ENCODE measurements around the gene NLGN1. TPM values are rescaled to one million over a fixed set of nuclear protein-coding genes. Genes with fewer than 3 reads are reported as not detected.

NLGN1 gene
- total RNA-seq, 4 donors from 2014 or later: 21.6 to 50.7 (median 30.4) TPM

DNA sequence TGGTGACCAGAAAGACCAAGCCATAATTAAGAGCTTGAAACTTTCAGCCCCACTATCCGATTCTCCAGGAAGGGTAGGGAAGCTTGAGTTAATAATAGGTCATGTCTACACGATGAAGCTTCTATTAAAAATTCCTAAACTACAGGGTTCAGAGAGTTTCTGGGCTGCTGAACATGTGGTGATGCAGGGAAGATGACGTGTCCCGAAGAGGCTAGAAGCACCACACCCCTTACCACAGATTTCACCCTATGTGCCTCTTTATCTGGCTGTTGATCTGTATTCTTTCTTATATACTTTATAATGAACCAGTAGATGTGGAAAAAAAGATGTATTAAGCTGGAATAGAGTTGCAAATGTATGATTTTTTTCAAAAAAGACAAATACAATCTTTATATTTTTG is 473.4 kb downstream of the NLGN1 start:
- Histone ChIP-seq H3K27ac (no peak overlapping the region), H3K4me1 (no peaks in the 10 kb centered on the region), H3K4me3 (no peak overlapping the region), H3K9me3 (no peaks in the 10 kb centered on the region), H3K36me3 (no peaks in the 10 kb centered on the region), H3K27me3 (no peaks in the 10 kb centered on the region)
- no peak for TF ChIP-seq POLR2A (IDR thresholded peaks at IDR 0.05)
- TF ChIP-seq, protein P1, sequence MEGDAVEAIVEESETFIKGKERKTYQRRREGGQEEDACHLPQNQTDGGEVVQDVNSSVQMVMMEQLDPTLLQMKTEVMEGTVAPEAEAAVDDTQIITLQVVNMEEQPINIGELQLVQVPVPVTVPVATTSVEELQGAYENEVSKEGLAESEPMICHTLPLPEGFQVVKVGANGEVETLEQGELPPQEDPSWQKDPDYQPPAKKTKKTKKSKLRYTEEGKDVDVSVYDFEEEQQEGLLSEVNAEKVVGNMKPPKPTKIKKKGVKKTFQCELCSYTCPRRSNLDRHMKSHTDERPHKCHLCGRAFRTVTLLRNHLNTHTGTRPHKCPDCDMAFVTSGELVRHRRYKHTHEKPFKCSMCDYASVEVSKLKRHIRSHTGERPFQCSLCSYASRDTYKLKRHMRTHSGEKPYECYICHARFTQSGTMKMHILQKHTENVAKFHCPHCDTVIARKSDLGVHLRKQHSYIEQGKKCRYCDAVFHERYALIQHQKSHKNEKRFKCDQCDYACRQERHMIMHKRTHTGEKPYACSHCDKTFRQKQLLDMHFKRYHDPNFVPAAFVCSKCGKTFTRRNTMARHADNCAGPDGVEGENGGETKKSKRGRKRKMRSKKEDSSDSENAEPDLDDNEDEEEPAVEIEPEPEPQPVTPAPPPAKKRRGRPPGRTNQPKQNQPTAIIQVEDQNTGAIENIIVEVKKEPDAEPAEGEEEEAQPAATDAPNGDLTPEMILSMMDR (IDR thresholded peaks at IDR 0.05): no peak
- 93 to 94% methylated on average over 4 of the region's 4 CpGs for WGBS, 2 donors
- DNase-seq (ENCODE audit: low spot score in 2 of 2): no peak

DNA sequence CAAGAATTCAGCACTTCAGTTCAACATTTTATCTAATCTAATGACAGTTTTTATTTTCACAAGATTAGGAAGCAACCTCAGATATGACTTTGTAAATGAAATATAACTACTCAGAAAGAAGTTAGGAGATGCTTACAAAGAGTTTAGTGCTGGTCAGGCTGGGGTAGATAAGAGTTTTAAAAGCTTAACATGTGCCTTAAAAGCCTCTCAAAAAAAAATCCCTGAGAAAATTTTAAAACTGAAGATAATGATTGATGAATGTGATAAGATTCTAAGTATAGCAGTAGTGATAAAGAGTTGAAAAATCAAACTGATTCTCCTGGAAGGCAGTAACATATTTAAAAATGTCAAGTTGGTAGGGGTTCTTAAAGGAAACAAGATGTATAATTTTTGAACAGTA is 478.2 kb downstream of the NLGN1 start:
- H3K4me3 ChIP-seq: no peak overlapping the region
- H3K36me3 ChIP-seq: no peaks in the 10 kb centered on the region
- no peak for DNase-seq (ENCODE audit: low spot score in 2 of 2)
- TF ChIP-seq EP300 (IDR thresholded peaks at IDR 0.05) (no peak), POLR2A (IDR thresholded peaks at IDR 0.05) (no peak)
- TF ChIP-seq, protein P1 (IDR thresholded peaks at IDR 0.05): no peak
- no peaks in the 10 kb centered on the region for H3K4me1 ChIP-seq
- no peaks in the 10 kb centered on the region for H3K27me3 ChIP-seq
- H3K27ac ChIP-seq: no peak overlapping the region
- peaks cover 0 to 12% (median 0%) of the 10 kb centered on the region in 4 donors for H3K9me3 ChIP-seq

DNA sequence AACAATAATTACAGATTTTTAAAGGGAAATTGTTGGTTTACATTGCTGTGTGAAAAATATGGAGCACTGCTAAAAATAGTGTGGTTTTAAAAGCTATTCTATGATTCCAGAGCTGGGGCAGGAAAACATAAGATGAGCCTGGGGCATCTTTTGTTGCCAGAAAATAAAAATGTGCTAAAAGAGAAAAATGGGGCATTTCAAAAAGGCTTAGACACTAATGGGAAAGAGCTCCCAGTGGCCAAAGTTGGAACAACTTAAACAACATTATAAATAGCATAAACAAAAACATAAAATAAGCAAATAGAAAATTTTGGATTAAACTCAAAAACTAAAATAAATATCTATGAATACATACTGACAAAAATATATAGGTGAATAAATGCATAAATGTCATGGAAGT is 478.9 kb downstream of the NLGN1 start:
- H3K27me3 ChIP-seq: no peaks in the 10 kb centered on the region
- DNase-seq (ENCODE audit: low spot score in 2 of 2): no peak
- H3K4me3 ChIP-seq: no peak overlapping the region
- no peaks in the 10 kb centered on the region for H3K4me1 ChIP-seq
- no peak overlapping the region for H3K27ac ChIP-seq
- peaks cover 0 to 18% (median 0%) of the 10 kb centered on the region in 4 donors for H3K9me3 ChIP-seq
- no peaks in the 10 kb centered on the region for H3K36me3 ChIP-seq
- no peak for TF ChIP-seq POLR2A (IDR thresholded peaks at IDR 0.05)
- TF ChIP-seq, protein P1 (IDR thresholded peaks at IDR 0.05): no peak
- no peak for TF ChIP-seq EP300 (IDR thresholded peaks at IDR 0.05)

DNA sequence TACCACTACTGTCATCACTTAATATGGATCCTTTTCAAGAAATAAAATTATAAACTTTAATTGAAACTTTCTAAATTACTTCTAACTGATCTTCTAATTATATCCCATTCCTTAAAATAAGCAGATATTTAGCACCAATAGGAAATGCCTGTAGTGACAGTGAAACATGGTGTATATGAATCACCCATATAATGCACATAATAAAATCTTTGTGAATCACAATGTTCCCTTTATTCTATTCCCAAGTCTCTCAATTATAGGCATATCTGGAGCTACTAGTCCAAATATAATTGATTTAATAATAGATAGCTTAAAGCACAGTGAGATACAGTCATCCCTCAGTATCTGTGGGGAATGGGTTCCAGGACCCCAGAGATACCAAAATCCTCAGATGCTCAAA is 490.3 kb downstream of the NLGN1 start:
- Histone ChIP-seq H3K27ac (no peak overlapping the region), H3K36me3 (no peaks in the 10 kb centered on the region), H3K4me3 (no peak overlapping the region), H3K27me3 (no peaks in the 10 kb centered on the region), H3K4me1 (peaks cover 0 to 11% (median 0%) of the 10 kb centered on the region in 4 donors), H3K9me3 (no peaks in the 10 kb centered on the region)
- DNase-seq (ENCODE audit: low spot score in 2 of 2): no peak
- TF ChIP-seq, protein P1 (IDR thresholded peaks at IDR 0.05): no peak
- TF ChIP-seq EP300 (IDR thresholded peaks at IDR 0.05) (no peak), POLR2A (IDR thresholded peaks at IDR 0.05) (no peak)

DNA sequence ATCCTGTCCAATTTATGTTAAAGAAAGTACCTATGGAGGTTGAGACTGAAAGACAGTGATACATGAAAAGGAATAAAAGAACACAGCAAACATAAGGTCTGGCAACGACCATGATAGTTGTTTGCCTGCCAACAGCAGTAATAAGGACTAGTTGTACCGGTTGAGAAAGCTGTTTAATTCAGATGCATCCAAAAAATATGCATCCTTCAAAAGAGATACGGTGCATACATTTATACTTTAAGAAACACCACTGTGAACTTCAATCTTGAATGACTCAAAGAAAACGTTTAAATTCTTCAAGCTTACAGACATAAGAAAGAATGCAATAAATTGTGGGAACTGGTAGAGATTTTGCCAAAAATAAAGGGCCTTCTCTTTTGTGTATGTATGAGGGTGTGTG is 492.1 kb downstream of the NLGN1 start:
- TF ChIP-seq, protein P1 (IDR thresholded peaks at IDR 0.05): no peak
- TF ChIP-seq EP300 (IDR thresholded peaks at IDR 0.05) (no peak), POLR2A (IDR thresholded peaks at IDR 0.05) (no peak)
- WGBS, 2 donors: 29 to 41% methylated on average over 4 of the region's 4 CpGs
- H3K36me3 ChIP-seq: no peaks in the 10 kb centered on the region
- no peak for DNase-seq (ENCODE audit: low spot score in 2 of 2)
- no peaks in the 10 kb centered on the region for H3K9me3 ChIP-seq
- H3K27ac ChIP-seq: no peak overlapping the region
- H3K27me3 ChIP-seq: no peaks in the 10 kb centered on the region
- H3K4me3 ChIP-seq: no peak overlapping the region
- H3K4me1 ChIP-seq: peaks cover 0 to 11% (median 0%) of the 10 kb centered on the region in 4 donors
